PFSK-1 (cell line): Measurements from ENCODE around the gene GRB10.

Source experiments
- POLR2AphosphoS5 ChIP-seq: IDR thresholded peaks from 2 replicates; pipeline ENCODE4 v1.6.1; 2012; ENCODE audit warnings: low read depth, mild to moderate bottlenecking, control low read depth, low read length, moderate library complexity
- REST ChIP-seq, 2 experiments: IDR thresholded peaks; 2 replicates each; pipeline versions ENCODE4 v1.6.1 to v1.8.0; 2011 to 2012; ENCODE audit warnings: low read depth in 2 of 2, low read length in 2 of 2, control low read depth in 1 of 2, inconsistent platforms in 1 of 2, mild to moderate bottlenecking in 1 of 2, moderate library complexity in 1 of 2; ENCODE audit not compliant: insufficient read depth in 1 of 2
- SIN3A ChIP-seq: IDR thresholded peaks from 2 replicates; pipeline ENCODE4 v1.6.1; 2012; ENCODE audit warnings: mild to moderate bottlenecking, low read length, moderate library complexity, borderline replicate concordance; ENCODE audit not compliant: insufficient read depth

- TF ChIP-seq REST (IDR thresholded peaks at IDR 0.05; ENCODE audit: insufficient read depth in 1 of 2, low read depth in 2 of 2, low read length in 2 of 2): no peak
- TF ChIP-seq POLR2AphosphoS5: no peak
- no peak for TF ChIP-seq SIN3A
These were observed 117.1 kb downstream of the GRB10 start for GRCh38 chr7:50665403-50666123.
